ENCODE data around the gene PTPN23.
"Not testable (repeated sequence)": the region's sequence is repeated elsewhere in the genome, so short reads cannot be mapped to it uniquely, and the experiment has no call there.

Gene PTPN23

GRCh38 chr3:47380601-47381316 lies at the start of gene PTPN23:
TSS of gene PTPN23 (plus strand) at chr3:47381021. CDS start at chr3:47381097, 76 bp downstream.
- DNase-seq (ENCODE audit: low read depth), result peak; percentile 99

GRCh38 chr3:47333907-47334306 lies 46.9 kb upstream of the PTPN23 start:
- DNase-seq (ENCODE audit: low read depth), result no peak

GRCh38 chr3:47337656-47338055 lies 43.2 kb upstream of the PTPN23 start:
- no peak for DNase-seq (ENCODE audit: low read depth)

- DNase-seq (ENCODE audit: low read depth), result no peak
These were observed 40.9 kb upstream of the PTPN23 start for GRCh38 chr3:47339951-47340350.

- DNase-seq (ENCODE audit: low read depth), result no peak
These were observed 40.0 kb upstream of the PTPN23 start for GRCh38 chr3:47340866-47341265.

- DNase-seq (ENCODE audit: low read depth), result no peak
These were observed 38.7 kb upstream of the PTPN23 start for GRCh38 chr3:47342151-47342550.

GRCh38 chr3:47342812-47343211 lies 38.0 kb upstream of the PTPN23 start:
- no peak for DNase-seq (ENCODE audit: low read depth)

GRCh38 chr3:47343471-47343971 lies 37.3 kb upstream of the PTPN23 start:
- no peak for DNase-seq (ENCODE audit: low read depth)

GRCh38 chr3:47344971-47345370 lies 35.9 kb upstream of the PTPN23 start:
- DNase-seq (ENCODE audit: low read depth), result no peak

- no peak for DNase-seq (ENCODE audit: low read depth)
These were observed 33.5 kb upstream of the PTPN23 start for GRCh38 chr3:47347217-47347801.

- DNase-seq (ENCODE audit: low read depth), result no peak
These were observed 32.2 kb upstream of the PTPN23 start for GRCh38 chr3:47348411-47349154.

- DNase-seq (ENCODE audit: low read depth), result no peak
These were observed 25.8 kb upstream of the PTPN23 start for GRCh38 chr3:47355010-47355409.

- no peak for DNase-seq (ENCODE audit: low read depth)
These were observed 24.6 kb upstream of the PTPN23 start for GRCh38 chr3:47356201-47356600.

GRCh38 chr3:47359323-47359722 lies 21.5 kb upstream of the PTPN23 start:
- DNase-seq (ENCODE audit: low read depth), result no peak

- DNase-seq (ENCODE audit: low read depth), result not testable (repeated sequence)
These were observed 20.7 kb upstream of the PTPN23 start for GRCh38 chr3:47360110-47360517.

- no peak for DNase-seq (ENCODE audit: low read depth)
These were observed 18.1 kb upstream of the PTPN23 start for GRCh38 chr3:47362701-47363100.

- no peak for DNase-seq (ENCODE audit: low read depth)
These were observed 15.3 kb upstream of the PTPN23 start for GRCh38 chr3:47365213-47366153.

GRCh38 chr3:47366833-47367232 lies 14.0 kb upstream of the PTPN23 start:
- DNase-seq (ENCODE audit: low read depth), result no peak

- DNase-seq (ENCODE audit: low read depth), result no peak
These were observed 13.2 kb upstream of the PTPN23 start for GRCh38 chr3:47367631-47368030.

GRCh38 chr3:47370020-47370419 lies 10.8 kb upstream of the PTPN23 start:
- not testable (repeated sequence) for DNase-seq (ENCODE audit: low read depth)

GRCh38 chr3:47370887-47371697 lies 9.7 kb upstream of the PTPN23 start:
- DNase-seq (ENCODE audit: low read depth), result no peak
